ENCODE results near the gene VWA3A. TPM values are rescaled to one million over a fixed set of nuclear protein-coding genes. Genes with fewer than 3 reads are reported as not detected.

VWA3A gene
- 0.04 TPM in 2 of 5 replicates, not detected in the others for total RNA-seq (2022; extraction: Qiagen RNA extraction)

GRCh38 chr16:22092143-22092933, at the start of gene VWA3A:
TSS of gene VWA3A (plus strand) at chr16:22092541. CDS start at chr16:22092638, 97 bp downstream.

GRCh38 chr16:22161999-22162655, 69.8 kb downstream of the VWA3A start, which contains the start of gene SDR42E2:
TSS of gene SDR42E2 (plus strand) at chr16:22162506. CDS start at chr16:22165583, 3,077 bp downstream.

GRCh38 chr16:22206013-22206841, 113.9 kb downstream of the VWA3A start, which contains the start of gene EEF2K:
TSS of gene EEF2K (plus strand) at chr16:22206278. CDS start at chr16:22225730, 19,452 bp downstream.

Other genes starting within 250 kb of the VWA3A start
- 14.9 to 27.4 TPM (median 21.2 TPM) in 5 replicates for gene NPIPB4, start 234.8 kb upstream of the VWA3A start, total RNA-seq (2022; extraction: Qiagen RNA extraction)
- gene UQCRC2, start 139.2 kb upstream of the VWA3A start, total RNA-seq (2022; extraction: Qiagen RNA extraction): 165 to 238 TPM (median 173 TPM) in 5 replicates
- gene PDZD9, start 91.4 kb upstream of the VWA3A start, total RNA-seq (2022; extraction: Qiagen RNA extraction): not detected in 5 replicates
- gene MOSMO, start 84.4 kb upstream of the VWA3A start, total RNA-seq (2022; extraction: Qiagen RNA extraction): 9.8 to 16.3 TPM (median 13.1 TPM) in 5 replicates
- gene SDR42E2, start 70.0 kb downstream of the VWA3A start, total RNA-seq (2022; extraction: Qiagen RNA extraction): not detected in 5 replicates
- gene EEF2K, start 113.7 kb downstream of the VWA3A start, total RNA-seq (2022; extraction: Qiagen RNA extraction): 11.9 to 22.7 TPM (median 21.9 TPM) in 5 replicates
- 26.9 to 40.6 TPM (median 38.3 TPM) in 5 replicates for gene POLR3E, start 204.9 kb downstream of the VWA3A start, total RNA-seq (2022; extraction: Qiagen RNA extraction)